Fibroblast of mammary gland (primary cell): ENCODE results near the gene FIGNL1.

Source experiments
- DNase-seq: peaks from one replicate; pipeline ENCODE4 v3.0.0-alpha.2; 2010; ENCODE audit warnings: low read depth
- H3K4me3 ChIP-seq: 2 replicates; pipeline ENCODE4 v1.5.1; 2011; ENCODE audit warnings: low read depth, mild to moderate bottlenecking, low read length, moderate library complexity; ENCODE audit not compliant: control insufficient read depth
- CTCF ChIP-seq: conservative IDR thresholded peaks from 2 replicates; pipeline ENCODE4 v1.5.1; 2011; ENCODE audit warnings: low read depth, low read length, inconsistent platforms; ENCODE audit not compliant: control insufficient read depth, insufficient read depth

The FIGNL1 gene

DNA sequence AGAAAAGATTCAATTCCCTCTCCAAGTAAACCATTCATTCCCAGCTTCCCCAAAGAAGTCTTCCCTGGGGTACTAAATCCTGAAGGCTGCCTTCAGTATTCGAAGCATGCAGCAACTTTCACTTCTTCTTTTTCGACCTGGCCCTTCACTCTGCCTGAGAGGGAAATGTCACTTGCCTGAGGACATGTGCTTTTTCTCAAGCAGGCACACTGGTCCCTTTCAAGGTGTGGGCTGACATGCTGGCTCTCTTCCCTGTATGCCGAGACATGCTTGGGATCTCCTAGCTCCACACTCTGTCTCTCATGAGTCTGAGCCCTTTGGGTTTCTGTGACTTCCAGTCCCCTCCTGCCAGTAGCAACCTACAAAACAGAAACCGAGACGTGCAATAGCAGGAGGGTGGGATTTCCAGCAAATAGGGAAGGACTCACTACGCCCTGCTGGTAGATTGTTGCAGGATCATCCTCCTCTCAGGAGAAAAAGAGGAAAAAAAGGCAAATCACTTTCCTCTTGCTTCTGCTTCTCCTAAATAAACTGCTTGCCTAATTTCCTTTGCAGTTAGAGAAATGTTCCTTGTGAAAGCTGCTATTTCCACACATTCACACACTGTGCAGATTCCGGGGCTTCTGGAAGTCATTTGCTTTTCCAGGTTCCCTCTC lies 33.5 kb downstream of the FIGNL1 start:
- H3K4me3 ChIP-seq = no peak overlapping the region
- DNase-seq = no peak
- no peak for TF ChIP-seq CTCF

DNA sequence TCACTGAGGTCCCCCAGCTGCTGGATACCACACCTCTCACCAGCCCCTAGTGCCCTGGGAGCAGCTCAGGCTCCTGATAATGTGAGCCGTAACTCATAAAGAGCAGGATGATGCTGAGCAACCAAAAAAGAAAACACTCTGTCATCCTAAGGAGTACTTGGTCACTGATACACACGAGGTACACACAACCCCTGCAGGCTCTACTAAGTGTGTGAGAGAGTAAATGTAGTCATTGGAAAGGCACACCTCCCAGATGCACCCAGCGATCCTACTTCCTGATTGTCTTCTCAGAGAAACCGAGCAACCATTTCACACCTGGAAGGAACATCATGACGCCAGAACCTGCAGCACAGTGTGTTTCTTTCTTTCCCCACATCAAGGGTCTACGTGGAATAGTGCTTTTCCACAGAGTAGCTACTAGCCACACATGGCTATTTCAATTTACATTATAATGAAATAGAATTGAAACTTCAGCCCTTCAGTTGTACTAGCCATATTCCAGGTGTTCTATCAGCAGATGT lies 34.2 kb downstream of the FIGNL1 start:
- no peak for TF ChIP-seq CTCF
- no peak overlapping the region for H3K4me3 ChIP-seq

DNA sequence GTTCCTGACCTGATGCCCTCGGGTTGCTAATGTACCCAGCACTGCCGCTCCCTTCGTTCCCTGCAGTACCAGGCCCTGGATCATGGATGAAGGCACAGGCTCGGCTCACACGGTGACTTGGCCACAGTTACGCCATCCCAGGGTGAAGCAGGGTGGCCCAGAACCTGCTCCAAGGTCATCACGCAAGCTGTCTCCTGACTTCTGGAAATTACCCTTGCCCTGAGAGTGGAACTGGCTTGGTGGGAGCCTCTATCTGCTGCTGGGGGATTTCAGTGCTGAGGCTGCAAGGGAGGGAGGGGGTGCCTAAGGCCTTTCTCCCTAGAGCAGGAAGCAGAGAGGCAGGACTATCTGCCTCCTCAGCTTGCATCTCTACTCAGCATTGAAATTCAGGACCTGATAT lies 36.6 kb downstream of the FIGNL1 start:
- no peak overlapping the region for H3K4me3 ChIP-seq
- no peak for TF ChIP-seq CTCF
- no peak for DNase-seq

More for the DNA sequence above, 34.2 kb downstream of the FIGNL1 start:
- DNase-seq = no peak

- no peak for TF ChIP-seq CTCF
- no peak overlapping the region for H3K4me3 ChIP-seq
Observed at GRCh38 chr7:50412973-50413372, 37.2 kb downstream of the FIGNL1 start.

DNA sequence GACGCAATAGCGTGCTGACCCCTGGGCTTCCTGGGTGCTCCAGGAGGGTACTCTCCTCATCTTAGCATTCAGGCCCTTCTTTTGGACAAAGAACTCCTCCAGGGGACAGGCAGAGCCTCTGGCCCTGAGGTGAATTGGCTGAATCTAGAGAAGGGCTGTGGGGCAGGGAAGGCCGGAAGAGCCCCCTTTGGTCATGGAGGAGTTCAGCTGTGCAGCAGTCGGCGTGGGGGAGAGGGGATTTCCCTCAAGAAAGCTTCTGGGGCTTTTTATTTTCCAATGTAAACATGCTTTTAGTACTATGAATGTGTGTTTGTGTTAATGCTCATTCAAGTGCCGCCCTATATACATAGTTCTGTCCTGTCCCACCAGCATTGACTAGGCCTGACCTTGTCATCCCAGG lies 38.8 kb downstream of the FIGNL1 start:
- no peak for TF ChIP-seq CTCF
- no peak for DNase-seq
- H3K4me3 ChIP-seq = no peak overlapping the region

More at GRCh38 chr7:50412973-50413372, 37.2 kb downstream of the FIGNL1 start:
- DNase-seq = no peak

DNA sequence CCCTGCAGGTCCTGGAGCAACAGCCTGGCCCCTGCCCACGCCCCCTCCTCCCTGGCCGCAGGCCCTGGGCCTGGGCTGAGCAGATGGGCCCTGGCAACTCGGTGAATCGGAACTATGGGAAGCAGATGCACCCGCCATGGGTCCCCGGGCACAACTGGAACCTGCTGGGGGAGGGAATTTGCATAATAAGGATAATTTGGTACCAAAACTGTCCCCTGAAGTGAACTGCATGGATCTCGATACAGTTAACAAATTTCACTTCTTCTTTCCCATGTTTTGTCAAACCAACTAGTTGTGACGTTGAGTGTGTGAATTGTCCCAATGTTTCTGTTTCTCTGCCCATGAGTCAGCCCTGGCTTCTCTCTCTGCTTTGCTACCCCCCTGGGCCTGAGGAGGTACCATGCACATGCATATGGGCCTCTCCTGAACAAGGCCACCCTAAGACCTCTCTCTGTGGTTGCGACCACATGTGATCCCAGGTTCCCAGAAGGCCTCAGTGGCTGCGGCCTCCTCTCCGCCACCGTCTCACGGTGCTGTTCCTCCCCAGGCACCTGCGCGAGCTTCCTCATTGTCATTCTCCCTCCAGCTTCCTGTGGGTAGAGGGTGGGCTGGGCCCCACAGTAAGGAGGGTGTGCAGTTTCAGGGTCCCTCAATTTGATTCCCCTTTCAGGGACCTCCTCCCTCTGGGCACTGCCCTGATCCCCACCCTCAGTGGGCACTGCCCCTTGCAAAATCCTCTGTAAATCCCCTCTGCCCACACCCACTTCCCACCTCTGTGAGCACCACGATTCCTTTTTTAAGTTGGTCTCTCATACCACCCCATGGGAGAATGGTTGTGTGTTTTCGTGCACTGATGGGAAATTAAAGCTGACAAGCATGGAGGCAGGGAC lies 40.0 kb downstream of the FIGNL1 start:
- no peak for TF ChIP-seq CTCF
- no peak overlapping the region for H3K4me3 ChIP-seq
- no peak for DNase-seq
